K562 (cell line): ENCODE data around the gene POU4F3. TPM values are rescaled to one million over a fixed set of nuclear protein-coding genes. Genes with fewer than 3 reads are reported as not detected.

ENCODE experiments used
- CEBPZ ChIP-seq: fragments of 150-350 bp; IDR thresholded peaks from 2 replicates; pipeline ENCODE4 v1.6.1; 2014; ENCODE audit warnings: low read depth, mild to moderate bottlenecking, low read length, borderline replicate concordance
- CREBBP ChIP-seq: IDR thresholded peaks from one replicate; pipeline ENCODE4 v1.6.1; 2012; ENCODE audit warnings: low read depth, mild to moderate bottlenecking, control low read depth, inconsistent platforms, low read length
- DPF2 ChIP-seq: fragments of 450-650 bp; IDR thresholded peaks from 2 replicates; pipeline ENCODE4 v1.6.1; 2016
- E2F4 ChIP-seq: sonication (generic); formaldehyde crosslinking; IDR thresholded peaks from 2 replicates; pipeline ENCODE4 v1.8.0; 2022; ENCODE audit warnings: mild to moderate bottlenecking, low read depth, missing genetic modification reagents
- EP400 ChIP-seq: fragments of 450-650 bp; IDR thresholded peaks from 2 replicates; pipeline ENCODE4 v1.6.1; 2017; ENCODE audit warnings: antibody characterized with exemption, mild to moderate bottlenecking, moderate library complexity
- KLF10 ChIP-seq: fragments of 250-450 bp; sonication (Bioruptor Pico); IDR thresholded peaks from 2 replicates; pipeline ENCODE4 v1.6.1; 2021; ENCODE audit warnings: matching md5 sums
- MCM3 ChIP-seq: fragments of 450-650 bp; IDR thresholded peaks from 2 replicates; pipeline ENCODE4 v1.6.1; 2016
- NCOA1 ChIP-seq: fragments of 450-650 bp; IDR thresholded peaks from 2 replicates; pipeline ENCODE4 v1.6.1; 2016; ENCODE audit warnings: low read depth
- PHB2 ChIP-seq: fragments of 450-650 bp; IDR thresholded peaks from 2 replicates; pipeline ENCODE4 v1.6.1; 2017; ENCODE audit warnings: low read depth
- RBM39 ChIP-seq: fragments of 200-400 bp; formaldehyde crosslinking; optimal IDR thresholded peaks from 2 replicates; pipeline ENCODE3; 2018; ENCODE audit warnings: low read depth, low read length
- TFE3 ChIP-seq: fragments of 450-650 bp; formaldehyde crosslinking; IDR thresholded peaks from 2 replicates; pipeline ENCODE4 v1.4.0; 2020; ENCODE audit warnings: mild to moderate bottlenecking, mixed read lengths
- ZNF318 ChIP-seq, 2 experiments: fragments of 450-650 bp; IDR thresholded peaks; 2 replicates each; pipeline ENCODE4 v1.6.1; 2016; ENCODE audit warnings: mild to moderate bottlenecking in 2 of 2, borderline replicate concordance in 1 of 2, low read depth in 1 of 2, moderate library complexity in 1 of 2
- ZNF780A ChIP-seq: fragments of 250-450 bp; sonication (Bioruptor Pico); IDR thresholded peaks from 2 replicates; pipeline ENCODE4 v1.5.0; 2021; ENCODE audit warnings: mild to moderate bottlenecking
- polyA plus RNA-seq, 8 experiments: library from polyadenylated mRNA; depleted of rRNA in 4 of 8; stranded (reverse) in 5 of 8; unstranded in 3 of 8; fragments of >200 nt; fragmentation: Nextera tagmentation in 2 of 8; fragmentation: Illumina TruSeq in 1 of 8; extraction: Ambion mirVana in 2 of 8; extraction: Trizol in 1 of 8; gene quantifications; 2 replicates each; pipeline versions ENCODE4 v1.2.1 to v1.2.3, GENCODE V29; 2011 to 2014; ENCODE audit warnings: inconsistent platforms in 1 of 8, missing spikeins in 1 of 8
- total RNA-seq, 7 experiments: library from RNA; depleted of rRNA in 6 of 7; stranded (reverse); fragments of >200 nt in 6 of 7; fragmentation: Illumina TruSeq in 2 of 7; extraction: Trizol in 2 of 7; gene quantifications; 2 replicates each; pipeline versions ENCODE4 v1.2.1 to v1.2.3, GENCODE V29; 2011 to 2021; ENCODE audit warnings: low replicate concordance in 1 of 7

Gene POU4F3
- total and polyA plus RNA-seq, 9 of the 15 experiments (the other 6 are each of a cell fraction or from before 2014, with no cell fraction given) = 0.04 to 0.13 (median 0.07) TPM; not detected in 6

- TF ChIP-seq ZNF318 (IDR thresholded peaks at IDR 0.05; ENCODE audit: borderline replicate concordance in 1 of 2, low read depth in 1 of 2) = no peak
- TF ChIP-seq MCM3 = no peak
- TF ChIP-seq CREBBP = no peak
- TF ChIP-seq TFE3 (CRISPR knock-in tag) = no peak
- no peak for TF ChIP-seq KLF10 (CRISPR knock-in tag)
- TF ChIP-seq NCOA1 = peak; percentile 42; the same call in 1 of the 2 replicates
- TF ChIP-seq PHB2 = no peak
- TF ChIP-seq ZNF780A = no peak
- TF ChIP-seq DPF2 = no peak
- no peak for TF ChIP-seq RBM39
- no peak for TF ChIP-seq EP400
- no peak for TF ChIP-seq CEBPZ
- no peak; the same call in 1 of the 2 replicates for TF ChIP-seq E2F4 (CRISPR knock-in tag)
Measured at GRCh38 chr5:146340260-146341081, 1.8 kb downstream of the POU4F3 start (continued).
